ENCODE results near the gene SF3B5.

DNA sequence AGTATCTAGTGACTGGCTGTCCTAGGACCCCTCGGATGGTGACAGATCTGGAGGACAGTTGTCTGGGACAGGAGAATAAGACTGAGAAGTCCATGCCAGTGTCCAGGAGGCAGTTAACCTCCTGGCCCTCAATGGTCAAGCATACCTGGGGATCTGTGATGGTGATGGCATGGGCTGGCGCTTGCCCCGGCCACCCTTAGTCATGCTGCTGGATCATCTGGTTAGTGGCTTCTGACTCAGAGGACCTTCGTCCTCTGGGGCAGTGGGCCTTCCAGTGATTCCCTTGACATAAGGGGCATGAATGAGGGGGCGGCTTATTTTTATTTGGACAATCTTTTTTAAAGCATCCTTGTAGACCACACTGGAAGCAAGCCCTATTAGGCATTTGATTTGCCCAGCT lies 24.0 kb upstream of the SF3B5 start:
- TF ChIP-seq RAD21 (CRISPR knock-in tag; conservative IDR thresholded peaks at IDR 0.05 in 1 of 2, IDR thresholded peaks at IDR 0.05 in 1 of 2) (no peak), PCBP2 (IDR thresholded peaks at IDR 0.05; ENCODE audit: low read depth, low read length, poor library complexity, severe bottlenecking) (no peak), NFXL1 (CRISPR knock-in tag; IDR thresholded peaks at IDR 0.05) (no peak), ARID2 (IDR thresholded peaks at IDR 0.05) (no peak), MAFK (IDR thresholded peaks at IDR 0.05; ENCODE audit: low read length) (no peak), ZBTB17 (CRISPR knock-in tag; IDR thresholded peaks at IDR 0.05) (no peak), BMI1 (IDR thresholded peaks at IDR 0.05; ENCODE audit: low read length) (no peak), BHLHE40 (IDR thresholded peaks at IDR 0.05; ENCODE audit: low read length) (no peak), CHCHD3 (CRISPR knock-in tag; IDR thresholded peaks at IDR 0.05) (no peak)
- TF ChIP-seq, protein P1, sequence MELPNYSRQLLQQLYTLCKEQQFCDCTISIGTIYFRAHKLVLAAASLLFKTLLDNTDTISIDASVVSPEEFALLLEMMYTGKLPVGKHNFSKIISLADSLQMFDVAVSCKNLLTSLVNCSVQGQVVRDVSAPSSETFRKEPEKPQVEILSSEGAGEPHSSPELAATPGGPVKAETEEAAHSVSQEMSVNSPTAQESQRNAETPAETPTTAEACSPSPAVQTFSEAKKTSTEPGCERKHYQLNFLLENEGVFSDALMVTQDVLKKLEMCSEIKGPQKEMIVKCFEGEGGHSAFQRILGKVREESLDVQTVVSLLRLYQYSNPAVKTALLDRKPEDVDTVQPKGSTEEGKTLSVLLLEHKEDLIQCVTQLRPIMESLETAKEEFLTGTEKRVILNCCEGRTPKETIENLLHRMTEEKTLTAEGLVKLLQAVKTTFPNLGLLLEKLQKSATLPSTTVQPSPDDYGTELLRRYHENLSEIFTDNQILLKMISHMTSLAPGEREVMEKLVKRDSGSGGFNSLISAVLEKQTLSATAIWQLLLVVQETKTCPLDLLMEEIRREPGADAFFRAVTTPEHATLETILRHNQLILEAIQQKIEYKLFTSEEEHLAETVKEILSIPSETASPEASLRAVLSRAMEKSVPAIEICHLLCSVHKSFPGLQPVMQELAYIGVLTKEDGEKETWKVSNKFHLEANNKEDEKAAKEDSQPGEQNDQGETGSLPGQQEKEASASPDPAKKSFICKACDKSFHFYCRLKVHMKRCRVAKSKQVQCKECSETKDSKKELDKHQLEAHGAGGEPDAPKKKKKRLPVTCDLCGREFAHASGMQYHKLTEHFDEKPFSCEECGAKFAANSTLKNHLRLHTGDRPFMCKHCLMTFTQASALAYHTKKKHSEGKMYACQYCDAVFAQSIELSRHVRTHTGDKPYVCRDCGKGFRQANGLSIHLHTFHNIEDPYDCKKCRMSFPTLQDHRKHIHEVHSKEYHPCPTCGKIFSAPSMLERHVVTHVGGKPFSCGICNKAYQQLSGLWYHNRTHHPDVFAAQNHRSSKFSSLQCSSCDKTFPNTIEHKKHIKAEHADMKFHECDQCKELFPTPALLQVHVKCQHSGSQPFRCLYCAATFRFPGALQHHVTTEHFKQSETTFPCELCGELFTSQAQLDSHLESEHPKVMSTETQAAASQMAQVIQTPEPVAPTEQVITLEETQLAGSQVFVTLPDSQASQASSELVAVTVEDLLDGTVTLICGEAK (IDR thresholded peaks at IDR 0.05): no peak
- TF ChIP-seq, protein P1 (CRISPR knock-in tag; IDR thresholded peaks at IDR 0.05): no peak
- TF ChIP-seq, protein P2, sequence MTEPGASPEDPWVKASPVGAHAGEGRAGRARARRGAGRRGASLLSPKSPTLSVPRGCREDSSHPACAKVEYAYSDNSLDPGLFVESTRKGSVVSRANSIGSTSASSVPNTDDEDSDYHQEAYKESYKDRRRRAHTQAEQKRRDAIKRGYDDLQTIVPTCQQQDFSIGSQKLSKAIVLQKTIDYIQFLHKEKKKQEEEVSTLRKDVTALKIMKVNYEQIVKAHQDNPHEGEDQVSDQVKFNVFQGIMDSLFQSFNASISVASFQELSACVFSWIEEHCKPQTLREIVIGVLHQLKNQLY (CRISPR knock-in tag; conservative IDR thresholded peaks at IDR 0.05): no peak
- TF ChIP-seq, protein P3, sequence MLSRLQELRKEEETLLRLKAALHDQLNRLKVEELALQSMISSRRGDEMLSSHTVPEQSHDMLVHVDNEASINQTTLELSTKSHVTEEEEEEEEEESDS (CRISPR knock-in tag; IDR thresholded peaks at IDR 0.05): no peak
- TF ChIP-seq, protein P4, sequence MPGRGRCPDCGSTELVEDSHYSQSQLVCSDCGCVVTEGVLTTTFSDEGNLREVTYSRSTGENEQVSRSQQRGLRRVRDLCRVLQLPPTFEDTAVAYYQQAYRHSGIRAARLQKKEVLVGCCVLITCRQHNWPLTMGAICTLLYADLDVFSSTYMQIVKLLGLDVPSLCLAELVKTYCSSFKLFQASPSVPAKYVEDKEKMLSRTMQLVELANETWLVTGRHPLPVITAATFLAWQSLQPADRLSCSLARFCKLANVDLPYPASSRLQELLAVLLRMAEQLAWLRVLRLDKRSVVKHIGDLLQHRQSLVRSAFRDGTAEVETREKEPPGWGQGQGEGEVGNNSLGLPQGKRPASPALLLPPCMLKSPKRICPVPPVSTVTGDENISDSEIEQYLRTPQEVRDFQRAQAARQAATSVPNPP (IDR thresholded peaks at IDR 0.05; ENCODE audit: borderline replicate concordance, insufficient read depth, insufficient read length): no peak
